Measurements from ENCODE around the gene PABPN1L.

DNA sequence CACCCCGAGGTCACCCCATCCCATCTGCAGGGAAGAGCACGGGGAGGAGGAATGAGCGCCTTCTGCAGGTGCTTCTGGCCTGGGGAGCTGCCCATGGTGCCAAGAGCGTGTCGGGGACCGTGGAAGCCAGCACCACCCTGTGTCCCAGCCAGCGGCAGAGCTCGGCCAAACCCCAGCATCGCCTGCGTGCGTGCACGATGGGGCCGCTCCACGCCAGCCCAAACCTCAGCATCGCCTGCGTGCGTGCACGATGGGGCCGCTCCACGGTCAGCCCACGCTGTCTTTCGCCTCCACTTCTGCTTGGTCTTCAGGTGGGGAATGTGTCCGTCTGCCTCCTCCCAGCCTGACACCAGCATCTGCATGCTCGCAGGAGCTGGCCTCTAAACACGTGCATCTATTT lies 23.7 kb downstream of the PABPN1L start:
- TF ChIP-seq STAT3 (IDR thresholded peaks at IDR 0.05; ENCODE audit: low read depth, low read length) (no peak), CTCF (IDR thresholded peaks at IDR 0.05 in 2 of 3, conservative IDR thresholded peaks at IDR 0.05 in 1 of 3; ENCODE audit: control insufficient read depth in 2 of 3, extremely low read depth in 1 of 3, insufficient read depth in 1 of 3, low read depth in 3 of 3, low read length in 3 of 3) (no peak), TCF7 (IDR thresholded peaks at IDR 0.05; ENCODE audit: borderline replicate concordance) (no peak), MLLT1 (IDR thresholded peaks at IDR 0.05) (no peak), WRNIP1 (IDR thresholded peaks at IDR 0.05; ENCODE audit: borderline replicate concordance, low read depth, low read length) (no peak), NFIC (IDR thresholded peaks at IDR 0.05; ENCODE audit: low read depth, low read length) (no peak), BCL11A (IDR thresholded peaks at IDR 0.05; ENCODE audit: low read depth, low read length) (no peak), REST (IDR thresholded peaks at IDR 0.05; ENCODE audit: low read depth, low read length) (no peak)
